NT2/D1 (cell line): ENCODE measurements around the gene INPP5D.

ENCODE experiments used
- DNase-seq: peaks from one replicate; pipeline ENCODE4 v3.0.0-alpha.2; 2011; ENCODE audit warnings: low read depth, low spot score
- H3K27me3 ChIP-seq: 2 replicates; pipeline ENCODE4 v1.6.0; 2011; ENCODE audit warnings: mild to moderate bottlenecking; ENCODE audit not compliant: insufficient read length, insufficient read depth
- H3K36me3 ChIP-seq: 2 replicates; pipeline ENCODE4 v1.6.1; 2011; ENCODE audit warnings: mild to moderate bottlenecking, low read length, mixed read lengths; ENCODE audit not compliant: insufficient read depth, insufficient read length
- H3K4me1 ChIP-seq: 2 replicates; pipeline ENCODE4 v1.5.1; 2011; ENCODE audit not compliant: insufficient read depth, insufficient read length
- H3K4me3 ChIP-seq: 2 replicates; pipeline ENCODE4 v1.5.1; 2011; ENCODE audit warnings: low read depth; ENCODE audit not compliant: insufficient read length
- H3K9ac ChIP-seq: 2 replicates; pipeline ENCODE4 v1.6.0; 2011; ENCODE audit warnings: low read depth; ENCODE audit not compliant: insufficient read length
- H3K9me3 ChIP-seq: 2 replicates; pipeline ENCODE4 v1.5.1; 2011; ENCODE audit warnings: mild to moderate bottlenecking, low read length; ENCODE audit not compliant: insufficient read depth
- SUZ12 ChIP-seq: IDR thresholded peaks from 2 replicates; pipeline ENCODE4 v1.6.1; 2011; ENCODE audit not compliant: insufficient read length, insufficient read depth; ENCODE audit errors: extremely low read depth
- YY1 ChIP-seq: IDR thresholded peaks from 2 replicates; pipeline ENCODE4 v1.6.1; 2011; ENCODE audit not compliant: insufficient read length, insufficient read depth
- ZNF274 ChIP-seq: IDR thresholded peaks from 2 replicates; pipeline ENCODE4 v1.6.1; 2011; ENCODE audit warnings: mild to moderate bottlenecking, low read depth, low read length

INPP5D gene

DNA sequence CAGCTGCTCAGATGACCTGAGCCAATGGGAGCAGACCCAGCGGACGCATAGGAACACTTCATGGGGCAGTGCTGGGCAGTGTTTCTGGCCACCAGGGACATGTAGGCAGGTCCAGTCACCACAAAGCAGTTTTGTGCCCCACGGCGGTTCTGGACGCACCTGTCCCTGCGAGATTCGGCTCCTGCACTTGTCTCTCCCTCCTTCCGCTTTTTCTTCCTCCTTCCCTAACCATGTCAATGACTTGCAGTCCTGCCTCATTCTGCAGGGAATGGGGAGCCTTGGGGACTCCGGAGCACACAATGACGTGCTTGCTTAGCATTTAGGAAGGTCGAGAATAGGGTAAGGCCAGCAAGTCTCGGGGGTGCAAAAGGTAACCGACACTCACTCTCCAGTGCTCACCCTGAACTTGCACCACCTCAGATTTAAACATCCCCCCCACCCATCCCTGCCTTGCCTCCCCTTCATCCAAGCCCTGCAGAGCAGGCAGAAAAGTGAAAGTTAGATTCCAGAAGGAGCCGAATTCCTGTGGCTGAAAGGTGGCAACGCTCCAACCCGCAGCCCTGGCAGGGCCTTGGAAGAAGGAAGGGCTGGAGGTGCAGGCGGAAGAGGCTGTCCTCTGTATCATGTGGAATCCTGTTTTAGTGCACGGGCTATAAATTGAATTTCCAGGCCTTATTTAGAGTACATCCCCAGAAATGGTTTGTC lies 150.9 kb downstream of the INPP5D start:
- no peaks in the 10 kb centered on the region for H3K9me3 ChIP-seq
- no peaks in the 10 kb centered on the region for H3K36me3 ChIP-seq
- no peak for DNase-seq
- TF ChIP-seq YY1 (no peak), ZNF274 (no peak), SUZ12 (no peak)
- no peaks in the 10 kb centered on the region for H3K27me3 ChIP-seq
- H3K4me3 ChIP-seq, result no peak overlapping the region
- peaks cover 37% of the 10 kb centered on the region for H3K4me1 ChIP-seq
- H3K9ac ChIP-seq, result no peak overlapping the region

- no peak for DNase-seq
- H3K4me3 ChIP-seq, result no peak overlapping the region
- no peaks in the 10 kb centered on the region for H3K9me3 ChIP-seq
- TF ChIP-seq ZNF274 (no peak), YY1 (no peak), SUZ12 (no peak)
- H3K27me3 ChIP-seq, result no peaks in the 10 kb centered on the region
- H3K4me1 ChIP-seq, result peaks cover 37% of the 10 kb centered on the region
- no peaks in the 10 kb centered on the region for H3K36me3 ChIP-seq
- H3K9ac ChIP-seq, result no peak overlapping the region
Measured at GRCh38 chr2:233211548-233211895, 151.4 kb downstream of the INPP5D start.

- Histone ChIP-seq H3K9ac (no peak overlapping the region), H3K36me3 (no peaks in the 10 kb centered on the region), H3K4me3 (no peak overlapping the region), H3K27me3 (no peaks in the 10 kb centered on the region), H3K9me3 (no peaks in the 10 kb centered on the region), H3K4me1 (peaks cover 36% of the 10 kb centered on the region)
- no peak for TF ChIP-seq ZNF274
- no peak for TF ChIP-seq YY1
- TF ChIP-seq SUZ12, result no peak
- no peak for DNase-seq
Measured at GRCh38 chr2:233213011-233213410, 152.9 kb downstream of the INPP5D start.

DNA sequence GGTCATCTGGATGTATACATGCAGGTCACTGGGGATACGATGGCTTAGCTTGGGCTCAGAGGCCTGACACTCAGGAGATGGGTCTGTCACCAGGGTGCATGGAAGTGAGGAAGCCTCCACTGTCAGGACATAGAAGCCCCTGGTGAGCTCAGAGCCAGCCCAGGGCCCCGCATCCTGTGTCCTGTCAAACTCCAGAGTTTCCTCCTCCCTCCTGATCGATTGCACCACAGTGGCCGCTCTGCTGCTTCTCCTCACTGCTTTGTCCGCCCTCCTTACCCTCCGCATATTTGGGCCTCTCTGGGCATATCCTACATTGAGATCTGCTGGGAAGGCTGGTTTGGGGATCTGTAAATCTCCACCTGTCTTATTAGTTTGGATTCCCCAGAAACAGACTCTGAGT lies 153.8 kb downstream of the INPP5D start:
- Histone ChIP-seq H3K9me3 (no peaks in the 10 kb centered on the region), H3K27me3 (no peaks in the 10 kb centered on the region), H3K36me3 (no peaks in the 10 kb centered on the region), H3K4me3 (no peak overlapping the region), H3K4me1 (peaks cover 27% of the 10 kb centered on the region), H3K9ac (no peak overlapping the region)
- no peak for TF ChIP-seq ZNF274
- no peak for TF ChIP-seq SUZ12
- TF ChIP-seq YY1, result no peak
- no peak for DNase-seq

DNA sequence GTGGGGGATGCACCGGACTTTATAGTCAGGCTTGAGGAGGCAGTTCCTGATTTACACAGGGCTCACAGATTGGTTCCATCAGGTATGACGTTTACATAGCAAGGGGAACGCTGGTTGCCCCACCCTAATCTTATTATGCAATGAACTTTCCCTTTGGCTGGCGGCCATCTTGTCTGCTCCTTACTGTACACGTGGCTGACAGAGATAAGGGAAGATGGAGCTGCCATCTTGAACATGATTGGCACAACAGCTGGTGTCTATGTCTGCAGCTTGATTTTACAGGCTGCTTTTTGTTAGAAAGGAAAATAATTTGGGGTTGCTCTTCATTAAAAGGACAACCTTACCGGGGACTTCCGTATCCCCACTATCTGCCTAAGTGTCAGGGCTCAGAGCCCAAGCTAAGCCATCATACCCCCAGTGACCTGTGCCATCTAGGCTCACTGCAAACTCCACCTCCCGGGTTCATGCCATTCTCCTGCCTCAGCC lies 157.8 kb downstream of the INPP5D start:
- no peak for DNase-seq
- Histone ChIP-seq H3K9ac (no peak overlapping the region), H3K36me3 (no peaks in the 10 kb centered on the region), H3K27me3 (no peaks in the 10 kb centered on the region), H3K4me1 (peaks cover 9% of the 10 kb centered on the region), H3K9me3 (no peaks in the 10 kb centered on the region), H3K4me3 (no peak overlapping the region)
- TF ChIP-seq SUZ12, result no peak
- TF ChIP-seq YY1, result no peak
- no peak for TF ChIP-seq ZNF274

GRCh38 chr2:233218836-233219235 lies 158.7 kb downstream of the INPP5D start:
- Histone ChIP-seq H3K27me3 (no peaks in the 10 kb centered on the region), H3K9ac (no peak overlapping the region), H3K9me3 (no peaks in the 10 kb centered on the region), H3K4me3 (no peak overlapping the region), H3K36me3 (no peaks in the 10 kb centered on the region), H3K4me1 (peaks cover 7% of the 10 kb centered on the region)
- TF ChIP-seq SUZ12 (no peak), ZNF274 (no peak), YY1 (no peak)
- no peak for DNase-seq

- Histone ChIP-seq H3K4me1 (peaks cover 4% of the 10 kb centered on the region), H3K4me3 (no peak overlapping the region), H3K9me3 (peaks cover 2% of the 10 kb centered on the region; the same call in 1 of the 2 replicates), H3K27me3 (no peaks in the 10 kb centered on the region), H3K36me3 (no peaks in the 10 kb centered on the region), H3K9ac (no peak overlapping the region)
- TF ChIP-seq ZNF274, result no peak
- no peak for TF ChIP-seq YY1
- TF ChIP-seq SUZ12, result no peak
- DNase-seq, result no peak
Measured at GRCh38 chr2:233219848-233220247, 159.7 kb downstream of the INPP5D start.
